GM13977 (cell line): ENCODE results near the gene RELL1.
A peak's percentile ranks its signal among the peaks of the same experiment; 100 is the strongest.

Experiments
- DNase-seq: peaks from one replicate; pipeline ENCODE4 v3.0.0; 2012; ENCODE audit warnings: low spot score
- in situ Hi-C: fragments of 300-500 bp; cut with MboI; formaldehyde crosslinking; loops from one replicate; pipeline ENCODE4 v1.12.0; 2022; ENCODE audit warnings: low sequenced_read_pairs, low pct_unique_long_range_greater_than_20kb, mixed read lengths, inconsistent platforms; ENCODE audit not compliant: unreplicated experiment
- TF ChIP-seq, protein P1 (sequence below): IDR thresholded peaks from 2 replicates; pipeline ENCODE4 v1.5.1; 2012; ENCODE audit warnings: mild to moderate bottlenecking, control low read depth; ENCODE audit not compliant: insufficient read depth; ENCODE audit errors: extremely low read depth, missing control alignments

The RELL1 gene

GRCh38 chr4:37686373-37687193, at the start of gene RELL1:
RELL1 (minus strand) TSS chr4:37686376; CDS start chr4:37686287, 89 bp downstream.
- in situ Hi-C loops: no loop called here
- DNase-seq: peak; percentile 97
- TF ChIP-seq, protein P1, sequence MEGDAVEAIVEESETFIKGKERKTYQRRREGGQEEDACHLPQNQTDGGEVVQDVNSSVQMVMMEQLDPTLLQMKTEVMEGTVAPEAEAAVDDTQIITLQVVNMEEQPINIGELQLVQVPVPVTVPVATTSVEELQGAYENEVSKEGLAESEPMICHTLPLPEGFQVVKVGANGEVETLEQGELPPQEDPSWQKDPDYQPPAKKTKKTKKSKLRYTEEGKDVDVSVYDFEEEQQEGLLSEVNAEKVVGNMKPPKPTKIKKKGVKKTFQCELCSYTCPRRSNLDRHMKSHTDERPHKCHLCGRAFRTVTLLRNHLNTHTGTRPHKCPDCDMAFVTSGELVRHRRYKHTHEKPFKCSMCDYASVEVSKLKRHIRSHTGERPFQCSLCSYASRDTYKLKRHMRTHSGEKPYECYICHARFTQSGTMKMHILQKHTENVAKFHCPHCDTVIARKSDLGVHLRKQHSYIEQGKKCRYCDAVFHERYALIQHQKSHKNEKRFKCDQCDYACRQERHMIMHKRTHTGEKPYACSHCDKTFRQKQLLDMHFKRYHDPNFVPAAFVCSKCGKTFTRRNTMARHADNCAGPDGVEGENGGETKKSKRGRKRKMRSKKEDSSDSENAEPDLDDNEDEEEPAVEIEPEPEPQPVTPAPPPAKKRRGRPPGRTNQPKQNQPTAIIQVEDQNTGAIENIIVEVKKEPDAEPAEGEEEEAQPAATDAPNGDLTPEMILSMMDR: no peak

GRCh38 chr4:37735578-37735977, 49.4 kb upstream of the RELL1 start:
- DNase-seq: no peak
- TF ChIP-seq, protein P1: no peak
- in situ Hi-C loops: no loop called here

GRCh38 chr4:37734989-37735388, 48.8 kb upstream of the RELL1 start:
- no peak for DNase-seq
- in situ Hi-C loops: no loop called here
- TF ChIP-seq, protein P1: no peak

DNA sequence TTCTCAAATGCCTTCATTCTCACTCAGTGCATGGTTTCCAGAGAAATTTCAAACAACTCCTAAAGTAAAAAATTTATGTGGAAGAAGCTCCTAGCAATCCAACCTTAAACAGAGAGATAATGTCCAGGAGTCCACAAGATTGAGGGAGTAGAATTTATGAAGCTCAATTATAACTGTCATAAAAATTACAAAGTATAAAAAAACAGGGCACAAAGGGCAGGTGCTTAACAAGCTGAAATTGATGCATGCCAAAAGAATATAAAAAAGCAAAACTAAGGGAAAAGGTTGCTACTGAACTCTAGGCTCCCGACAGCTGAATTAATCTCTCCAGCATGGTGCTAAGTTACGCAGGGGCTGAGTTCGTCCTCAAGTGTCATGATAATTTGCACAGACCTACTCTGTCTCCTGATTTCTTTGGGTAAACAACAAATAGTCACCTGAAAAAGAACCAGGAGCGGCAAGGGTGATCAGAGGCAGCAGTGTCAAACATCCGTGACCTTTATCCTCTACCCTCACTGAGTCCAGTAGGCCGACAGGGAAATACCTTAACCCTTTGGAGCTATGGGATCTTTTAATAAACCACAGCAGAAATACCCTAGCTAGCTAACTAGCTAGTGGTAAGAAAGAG, 47.2 kb upstream of the RELL1 start:
- in situ Hi-C loops: no loop called here
- TF ChIP-seq, protein P1: no peak
- no peak for DNase-seq

- DNase-seq: peak; percentile 16
- in situ Hi-C loops: no loop called here
- TF ChIP-seq, protein P1: no peak
Observed at GRCh38 chr4:37732526-37733186, 46.5 kb upstream of the RELL1 start.

- TF ChIP-seq, protein P1: no peak
- no peak for DNase-seq
- in situ Hi-C loops: no loop called here
Observed at GRCh38 chr4:37729649-37730004, 43.5 kb upstream of the RELL1 start.
